Fibroblast of the aortic adventitia (primary cell): ENCODE data around the gene PGA4. TPM values are rescaled to one million over a fixed set of nuclear protein-coding genes. Genes with fewer than 3 reads are reported as not detected.

Source experiments
- DNase-seq: peaks from one replicate; pipeline ENCODE4 v3.0.0-alpha.2; 2010; ENCODE audit warnings: low read depth
- H3K4me3 ChIP-seq: 2 replicates; pipeline ENCODE4 v1.5.1; 2011; ENCODE audit warnings: low read depth, mild to moderate bottlenecking, control low read depth, low read length, moderate library complexity
- total RNA-seq: library from RNA; depleted of rRNA; stranded (reverse); fragments of >200 nt; gene quantifications from 2 replicates; pipeline ENCODE4 v1.2.3, GENCODE V29; 2012; ENCODE audit warnings: low replicate concordance
- TF ChIP-seq, protein P1 (sequence below): IDR thresholded peaks from 2 replicates; pipeline ENCODE4 v1.5.1; 2011; ENCODE audit warnings: mild to moderate bottlenecking, low read length, control low read depth, inconsistent platforms; ENCODE audit not compliant: insufficient read depth

Gene PGA4
- total RNA-seq, 1 donor, result not detected

DNA sequence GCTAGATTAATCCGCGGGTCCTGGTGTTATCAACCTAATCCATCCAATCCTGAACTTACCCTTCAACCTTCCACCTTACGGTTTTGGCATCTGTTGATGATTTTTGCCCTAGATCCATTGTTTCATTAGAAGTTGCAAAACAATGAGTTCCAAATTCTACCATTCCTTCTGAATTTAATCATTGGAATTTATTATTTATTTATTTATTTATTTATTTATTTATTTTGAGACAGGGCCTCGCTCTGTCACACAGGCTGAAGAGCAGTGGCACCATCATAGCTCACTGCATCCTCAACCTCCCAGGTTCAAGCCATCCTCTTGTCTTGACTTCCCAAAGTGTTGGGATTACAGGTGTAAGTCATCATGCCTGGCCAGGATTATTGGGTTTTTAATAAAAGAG, 40.7 kb upstream of the PGA4 start:
- TF ChIP-seq, protein P1, sequence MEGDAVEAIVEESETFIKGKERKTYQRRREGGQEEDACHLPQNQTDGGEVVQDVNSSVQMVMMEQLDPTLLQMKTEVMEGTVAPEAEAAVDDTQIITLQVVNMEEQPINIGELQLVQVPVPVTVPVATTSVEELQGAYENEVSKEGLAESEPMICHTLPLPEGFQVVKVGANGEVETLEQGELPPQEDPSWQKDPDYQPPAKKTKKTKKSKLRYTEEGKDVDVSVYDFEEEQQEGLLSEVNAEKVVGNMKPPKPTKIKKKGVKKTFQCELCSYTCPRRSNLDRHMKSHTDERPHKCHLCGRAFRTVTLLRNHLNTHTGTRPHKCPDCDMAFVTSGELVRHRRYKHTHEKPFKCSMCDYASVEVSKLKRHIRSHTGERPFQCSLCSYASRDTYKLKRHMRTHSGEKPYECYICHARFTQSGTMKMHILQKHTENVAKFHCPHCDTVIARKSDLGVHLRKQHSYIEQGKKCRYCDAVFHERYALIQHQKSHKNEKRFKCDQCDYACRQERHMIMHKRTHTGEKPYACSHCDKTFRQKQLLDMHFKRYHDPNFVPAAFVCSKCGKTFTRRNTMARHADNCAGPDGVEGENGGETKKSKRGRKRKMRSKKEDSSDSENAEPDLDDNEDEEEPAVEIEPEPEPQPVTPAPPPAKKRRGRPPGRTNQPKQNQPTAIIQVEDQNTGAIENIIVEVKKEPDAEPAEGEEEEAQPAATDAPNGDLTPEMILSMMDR, result no peak
- H3K4me3 ChIP-seq, result no peak overlapping the region
- DNase-seq, result no peak

DNA sequence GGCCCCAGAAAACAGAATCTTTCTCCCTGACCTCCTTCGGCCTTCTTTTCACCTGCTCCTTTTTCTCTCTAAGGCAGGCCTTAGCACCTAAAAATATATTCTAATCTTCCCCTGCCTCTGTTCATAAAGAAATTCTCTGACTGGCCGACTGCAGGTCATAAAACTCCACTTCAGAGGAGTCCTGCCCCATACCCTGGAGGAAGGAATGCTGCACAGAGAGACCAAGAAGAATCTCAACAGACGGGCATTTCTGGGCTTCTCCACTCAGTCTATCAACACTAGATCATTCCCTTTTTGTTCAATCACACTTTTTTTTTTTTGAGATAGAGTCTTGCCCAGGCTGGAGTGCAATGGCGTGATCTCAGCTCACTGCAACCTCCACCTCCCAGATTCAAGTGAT, 38.5 kb upstream of the PGA4 start:
- H3K4me3 ChIP-seq, result no peak overlapping the region
- TF ChIP-seq, protein P1, result no peak
- DNase-seq, result no peak

DNA sequence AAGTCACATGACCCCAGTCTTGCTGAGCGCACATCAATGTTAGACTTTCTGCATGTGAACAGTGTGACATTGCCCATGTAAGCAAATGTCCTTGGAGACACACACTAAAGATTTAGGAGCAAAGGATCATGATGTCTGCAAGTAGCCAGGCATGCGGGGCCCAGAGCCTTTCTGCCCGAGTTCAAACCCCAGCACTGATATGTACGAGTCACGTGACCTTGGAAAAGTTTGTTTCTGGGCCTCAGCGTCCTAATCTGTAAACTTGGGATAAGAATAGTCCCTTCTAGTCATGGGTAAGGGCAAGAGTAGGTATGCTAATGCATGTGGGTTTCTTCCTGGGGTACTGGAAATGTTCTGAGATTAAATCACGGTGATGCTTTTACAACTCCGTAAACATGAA, 35.6 kb upstream of the PGA4 start:
- TF ChIP-seq, protein P1, result no peak
- no peak for DNase-seq
- no peak overlapping the region for H3K4me3 ChIP-seq

DNA sequence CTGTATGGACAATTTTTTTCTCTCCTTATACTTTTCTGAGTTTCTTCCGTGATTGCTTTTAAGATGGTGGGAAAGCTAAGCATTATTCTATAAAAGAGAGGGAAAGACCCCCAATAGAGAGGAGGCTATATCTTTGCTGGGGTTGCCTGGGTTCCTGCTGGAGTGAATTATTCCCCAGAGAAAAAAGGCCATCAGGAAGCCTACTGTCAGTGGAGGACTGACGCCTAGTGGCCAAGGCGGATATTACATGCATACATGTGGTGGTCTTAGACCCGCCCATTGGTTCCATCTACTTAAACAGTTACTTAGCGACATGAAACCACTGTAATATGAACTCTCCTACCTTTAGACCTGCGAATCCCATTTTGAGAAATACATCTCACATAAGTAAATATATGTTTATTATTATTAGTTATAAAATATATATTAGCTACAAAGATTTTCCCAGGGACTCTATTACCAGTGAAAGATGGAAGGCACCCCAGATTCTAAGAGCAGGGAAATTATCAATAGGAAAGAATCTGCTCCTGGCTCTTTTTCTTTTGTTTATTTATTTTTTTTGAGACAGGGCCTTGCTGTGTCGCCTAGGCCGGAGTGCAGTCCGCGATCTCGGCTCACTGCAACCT, 34.5 kb upstream of the PGA4 start:
- peak; percentile 84 for DNase-seq
- TF ChIP-seq, protein P1, result peak; percentile 94
- no peak overlapping the region for H3K4me3 ChIP-seq

DNA sequence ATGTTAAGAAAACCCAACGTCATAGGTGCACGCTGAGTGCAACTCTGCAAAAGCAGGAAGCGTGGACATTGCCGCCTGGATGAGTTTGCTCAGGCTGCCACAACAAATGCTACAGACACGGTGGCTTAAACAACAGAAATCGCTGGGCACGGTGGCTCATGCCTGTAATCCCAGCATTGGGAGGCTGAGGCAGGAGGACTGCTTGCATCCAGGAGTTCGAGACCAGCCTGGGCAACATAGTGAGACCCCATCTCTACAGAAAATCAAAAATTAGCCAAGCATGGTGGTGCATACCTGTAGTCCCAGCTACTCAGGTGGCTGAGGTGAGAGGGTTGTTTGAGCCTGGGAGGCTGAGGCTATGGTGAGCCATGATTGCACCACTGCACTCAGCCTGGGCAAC, 32.2 kb upstream of the PGA4 start:
- H3K4me3 ChIP-seq, result no peak overlapping the region
- DNase-seq, result no peak
- TF ChIP-seq, protein P1, result no peak

DNA sequence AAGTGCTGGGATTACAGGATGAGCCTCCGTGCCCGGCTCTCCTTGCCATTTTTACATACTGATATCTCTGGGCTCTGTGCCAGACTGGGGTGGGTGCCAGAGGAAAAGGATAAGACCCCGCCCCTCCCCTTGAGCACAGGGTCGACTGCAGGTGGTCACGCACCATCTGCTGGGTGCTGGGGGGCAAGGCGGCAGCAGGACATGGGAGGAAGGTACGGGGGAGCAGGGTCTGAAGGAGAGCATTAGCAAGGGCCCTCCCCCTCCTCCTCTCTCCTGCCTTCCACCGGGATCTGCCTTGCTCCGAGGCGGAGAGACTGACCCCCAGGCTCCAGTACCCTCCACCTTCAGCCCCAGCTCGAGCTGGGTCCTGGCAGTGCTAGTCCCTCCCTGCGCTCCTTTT, 28.6 kb upstream of the PGA4 start:
- DNase-seq, result no peak
- no peak overlapping the region for H3K4me3 ChIP-seq
- TF ChIP-seq, protein P1, result no peak

DNA sequence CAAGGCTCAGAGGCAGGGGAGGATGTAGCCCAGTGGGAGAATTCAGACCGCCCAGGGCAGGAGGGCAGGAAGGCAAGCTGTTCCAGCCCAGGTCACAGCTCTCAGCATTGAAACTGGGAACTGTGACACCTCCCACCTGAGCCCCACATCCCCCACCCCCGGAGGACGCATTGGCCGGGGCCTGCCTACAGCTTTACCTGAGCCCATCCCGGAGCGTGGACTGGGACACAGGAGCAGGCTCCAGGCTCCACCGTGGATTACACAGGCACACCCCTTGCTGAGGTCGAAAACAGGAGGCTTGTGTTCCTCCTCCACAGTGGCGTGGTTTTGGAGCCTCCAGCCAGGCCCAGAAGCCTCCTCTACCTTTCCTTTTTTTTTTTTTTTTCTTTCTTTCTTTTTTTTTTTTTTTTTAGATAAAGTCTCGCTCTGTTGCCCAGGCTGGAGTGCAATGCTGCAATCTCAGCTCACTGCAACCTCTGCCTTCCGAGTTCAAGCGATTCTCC, 27.9 kb upstream of the PGA4 start:
- TF ChIP-seq, protein P1, result no peak
- DNase-seq, result no peak
- H3K4me3 ChIP-seq, result no peak overlapping the region
